GM12891 (cell line): Measurements from ENCODE around the gene ADAMTSL1.

Source experiments
- POLR2A ChIP-seq: IDR thresholded peaks from 2 replicates; pipeline ENCODE4 v1.6.1; 2011; ENCODE audit warnings: low read depth, low read length, control low read depth
- POLR2AphosphoS5 ChIP-seq: IDR thresholded peaks from 2 replicates; pipeline ENCODE4 v1.6.1; 2011; ENCODE audit warnings: low read depth, low read length, control low read depth
- POU2F2 ChIP-seq: IDR thresholded peaks from 2 replicates; pipeline ENCODE4 v1.6.1; 2011; ENCODE audit warnings: low read depth, mild to moderate bottlenecking, control low read depth, low read length, moderate library complexity
- SPI1 ChIP-seq: IDR thresholded peaks from 2 replicates; pipeline ENCODE4 v1.6.1; 2011; ENCODE audit warnings: low read depth, low read length, control low read depth
- TAF1 ChIP-seq: IDR thresholded peaks from 2 replicates; pipeline ENCODE4 v1.6.1; 2011; ENCODE audit warnings: low read depth, low read length, control low read depth

- TF ChIP-seq POLR2A = no peak
- no peak for TF ChIP-seq POLR2AphosphoS5
- TF ChIP-seq SPI1 = no peak
- no peak for TF ChIP-seq TAF1
- no peak for TF ChIP-seq POU2F2
These were observed 101.7 kb downstream of the ADAMTSL1 start for GRCh38 chr9:18575686-18576085.
